ENCODE measurements around the gene TPCN1.

TPCN1 gene

GRCh38 chr12:113221181-113221996 lies at the start of gene TPCN1:
Gene TPCN1, plus strand, starts transcription at chr12:113221464. Its CDS starts 5,389 bp downstream, at chr12:113226853.
- no peaks in the 10 kb centered on the region for H3K9me3 Mint-ChIP-seq
- H3K27ac Mint-ChIP-seq, result peak within 1 kb of the TSS; percentile 91
- H3K4me1 Mint-ChIP-seq (ENCODE audit: low read depth), result peaks cover 42% of the 10 kb centered on the region
- peaks cover 7% of the 10 kb centered on the region for H3K36me3 Mint-ChIP-seq (ENCODE audit: low read depth)
- H3K27me3 Mint-ChIP-seq, result no peaks in the 10 kb centered on the region
- H3K4me3 Mint-ChIP-seq, result peak within 1 kb of the TSS; percentile 91

GRCh38 chr12:113171543-113171942 lies 49.7 kb upstream of the TPCN1 start:
- Mint-ChIP-seq H3K27me3 (no peaks in the 10 kb centered on the region), H3K36me3 (ENCODE audit: low read depth) (peaks cover 64% of the 10 kb centered on the region), H3K9me3 (no peaks in the 10 kb centered on the region), H3K4me3 (no peak overlapping the region), H3K4me1 (ENCODE audit: low read depth) (peaks cover 3% of the 10 kb centered on the region), H3K27ac (no peak overlapping the region)

- no peak overlapping the region for H3K27ac Mint-ChIP-seq
- H3K4me1 Mint-ChIP-seq (ENCODE audit: low read depth), result peaks cover 3% of the 10 kb centered on the region
- H3K27me3 Mint-ChIP-seq, result no peaks in the 10 kb centered on the region
- H3K9me3 Mint-ChIP-seq, result no peaks in the 10 kb centered on the region
- H3K36me3 Mint-ChIP-seq (ENCODE audit: low read depth), result peaks cover 66% of the 10 kb centered on the region
- H3K4me3 Mint-ChIP-seq, result no peak overlapping the region
These were observed 49.1 kb upstream of the TPCN1 start for GRCh38 chr12:113172185-113172584.

- Mint-ChIP-seq H3K4me1 (ENCODE audit: low read depth) (peaks cover 3% of the 10 kb centered on the region), H3K27me3 (no peaks in the 10 kb centered on the region), H3K36me3 (ENCODE audit: low read depth) (peaks cover 76% of the 10 kb centered on the region), H3K9me3 (no peaks in the 10 kb centered on the region), H3K27ac (no peak overlapping the region), H3K4me3 (no peak overlapping the region)
These were observed 48.1 kb upstream of the TPCN1 start for GRCh38 chr12:113173081-113173698.

GRCh38 chr12:113174461-113175384 lies 46.5 kb upstream of the TPCN1 start:
- Mint-ChIP-seq H3K4me1 (ENCODE audit: low read depth) (peaks cover 3% of the 10 kb centered on the region), H3K4me3 (no peak overlapping the region), H3K36me3 (ENCODE audit: low read depth) (peaks cover 77% of the 10 kb centered on the region), H3K9me3 (no peaks in the 10 kb centered on the region), H3K27me3 (no peaks in the 10 kb centered on the region), H3K27ac (no peak overlapping the region)

- no peaks in the 10 kb centered on the region for H3K27me3 Mint-ChIP-seq
- H3K4me1 Mint-ChIP-seq (ENCODE audit: low read depth), result peaks cover 20% of the 10 kb centered on the region
- no peak overlapping the region for H3K4me3 Mint-ChIP-seq
- H3K9me3 Mint-ChIP-seq, result no peaks in the 10 kb centered on the region
- no peak overlapping the region for H3K27ac Mint-ChIP-seq
- peaks cover 57% of the 10 kb centered on the region for H3K36me3 Mint-ChIP-seq (ENCODE audit: low read depth)
These were observed 42.2 kb upstream of the TPCN1 start for GRCh38 chr12:113179023-113179422.

GRCh38 chr12:113180333-113180732 lies 40.9 kb upstream of the TPCN1 start:
- no peaks in the 10 kb centered on the region for H3K27me3 Mint-ChIP-seq
- no peaks in the 10 kb centered on the region for H3K9me3 Mint-ChIP-seq
- H3K4me3 Mint-ChIP-seq, result no peak overlapping the region
- no peak overlapping the region for H3K27ac Mint-ChIP-seq
- H3K36me3 Mint-ChIP-seq (ENCODE audit: low read depth), result peaks cover 49% of the 10 kb centered on the region
- peaks cover 20% of the 10 kb centered on the region for H3K4me1 Mint-ChIP-seq (ENCODE audit: low read depth)

GRCh38 chr12:113181975-113182374 lies 39.3 kb upstream of the TPCN1 start:
- H3K4me1 Mint-ChIP-seq (ENCODE audit: low read depth), result peaks cover 31% of the 10 kb centered on the region
- no peaks in the 10 kb centered on the region for H3K27me3 Mint-ChIP-seq
- peaks cover 45% of the 10 kb centered on the region for H3K36me3 Mint-ChIP-seq (ENCODE audit: low read depth)
- peak overlapping the region; percentile 45 for H3K27ac Mint-ChIP-seq
- H3K4me3 Mint-ChIP-seq, result no peak overlapping the region
- no peaks in the 10 kb centered on the region for H3K9me3 Mint-ChIP-seq

- Mint-ChIP-seq H3K27ac (peak overlapping the region; percentile 85), H3K27me3 (no peaks in the 10 kb centered on the region), H3K4me1 (ENCODE audit: low read depth) (peaks cover 40% of the 10 kb centered on the region), H3K9me3 (no peaks in the 10 kb centered on the region), H3K36me3 (ENCODE audit: low read depth) (peaks cover 42% of the 10 kb centered on the region), H3K4me3 (peak overlapping the region; percentile 94)
These were observed 38.2 kb upstream of the TPCN1 start for GRCh38 chr12:113183030-113183589.

- Mint-ChIP-seq H3K9me3 (no peaks in the 10 kb centered on the region), H3K36me3 (ENCODE audit: low read depth) (peaks cover 37% of the 10 kb centered on the region)
These were observed 37.0 kb upstream of the TPCN1 start for GRCh38 chr12:113184098-113184899.

GRCh38 chr12:113184900-113185179 lies 36.4 kb upstream of the TPCN1 start:
- H3K4me3 Mint-ChIP-seq, result peak overlapping the region; percentile 94

More at GRCh38 chr12:113184098-113184899, 37.0 kb upstream of the TPCN1 start:
- H3K27me3 Mint-ChIP-seq, result no peaks in the 10 kb centered on the region
- peaks cover 40% of the 10 kb centered on the region for H3K4me1 Mint-ChIP-seq (ENCODE audit: low read depth)
- H3K4me3 Mint-ChIP-seq, result peak overlapping the region; percentile 94
- peak overlapping the region; percentile 95 for H3K27ac Mint-ChIP-seq

GRCh38 chr12:113185180-113186032 lies 35.9 kb upstream of the TPCN1 start, which contains the start of the genes DDX54 and RITA1:
Gene DDX54, minus strand, starts transcription at chr12:113185478. Its CDS starts 27 bp downstream, at chr12:113185451.
Gene RITA1, plus strand, starts transcription at chr12:113185721. Its CDS starts 1,026 bp downstream, at chr12:113186747.
- peak within 1 kb of the TSS; percentile 95 for H3K27ac Mint-ChIP-seq
- no peaks in the 10 kb centered on the region for H3K27me3 Mint-ChIP-seq
- peaks cover 40% of the 10 kb centered on the region for H3K4me1 Mint-ChIP-seq (ENCODE audit: low read depth)
- H3K36me3 Mint-ChIP-seq (ENCODE audit: low read depth), result peaks cover 33% of the 10 kb centered on the region
- no peaks in the 10 kb centered on the region for H3K9me3 Mint-ChIP-seq
- peak within 1 kb of the TSS; percentile 94 for H3K4me3 Mint-ChIP-seq

More at GRCh38 chr12:113184900-113185179, 36.4 kb upstream of the TPCN1 start:
- Mint-ChIP-seq H3K9me3 (no peaks in the 10 kb centered on the region), H3K27me3 (no peaks in the 10 kb centered on the region), H3K27ac (peak overlapping the region; percentile 95), H3K36me3 (ENCODE audit: low read depth) (peaks cover 35% of the 10 kb centered on the region), H3K4me1 (ENCODE audit: low read depth) (peaks cover 40% of the 10 kb centered on the region)

- Mint-ChIP-seq H3K9me3 (no peaks in the 10 kb centered on the region), H3K36me3 (ENCODE audit: low read depth) (peaks cover 36% of the 10 kb centered on the region), H3K27ac (peak overlapping the region; percentile 95), H3K4me1 (ENCODE audit: low read depth) (peaks cover 40% of the 10 kb centered on the region), H3K4me3 (peak overlapping the region; percentile 94), H3K27me3 (no peaks in the 10 kb centered on the region)
These were observed 35.3 kb upstream of the TPCN1 start for GRCh38 chr12:113186033-113186365.

Data from stimulated activated naive CD8-positive, alpha-beta T cell treated with anti-CD3 and anti-CD28 coated beads, Interleukin-15, Interleukin-2, amounts not matched to agents 100 ng/mL and 50 ng/mL, for 24 hours (primary cell).